GM12878 (cell line): ENCODE results near the gene THSD4.

ENCODE experiments used
- CBX3 ChIP-seq: fragments of 200-600 bp; sonication (generic); IDR thresholded peaks from 2 replicates; pipeline ENCODE4 v1.6.1; 2016; ENCODE audit warnings: low read depth, borderline replicate concordance
- CTCF ChIP-seq, 3 experiments: IDR thresholded peaks in 2 of 3; conservative IDR thresholded peaks in 1 of 3; 2 replicates each; pipeline ENCODE4 v1.5.1; 2011; ENCODE audit warnings: low read depth in 3 of 3, low read length in 3 of 3, mild to moderate bottlenecking in 3 of 3, control low read depth in 2 of 3, moderate library complexity in 2 of 3, inconsistent platforms in 1 of 3, mixed read lengths in 1 of 3; ENCODE audit not compliant: control insufficient read depth in 2 of 3, insufficient read depth in 1 of 3; ENCODE audit errors: extremely low read depth in 1 of 3
- EP300 ChIP-seq, 2 experiments: fragments of 150-350 bp in 1 of 2; IDR thresholded peaks; 2 replicates each; pipeline ENCODE4 v1.6.1; 2011 to 2012; ENCODE audit warnings: low read depth in 2 of 2, low read length in 2 of 2, borderline replicate concordance in 1 of 2, improper control_type of control experiment in 1 of 2, inconsistent platforms in 1 of 2; ENCODE audit not compliant: control insufficient read depth in 1 of 2
- JUNB ChIP-seq: IDR thresholded peaks from 2 replicates; pipeline ENCODE4 v1.6.1; 2016; ENCODE audit warnings: antibody characterized with exemption, mild to moderate bottlenecking
- KDM1A ChIP-seq: fragments of 200-600 bp; sonication (generic); IDR thresholded peaks from 2 replicates; pipeline ENCODE4 v1.6.1; 2016; ENCODE audit warnings: borderline replicate concordance
- MAX ChIP-seq: IDR thresholded peaks from 2 replicates; pipeline ENCODE4 v1.6.1; 2012; ENCODE audit warnings: low read depth, low read length, improper control_type of control experiment
- MTA2 ChIP-seq: fragments of 450-650 bp; IDR thresholded peaks from 2 replicates; pipeline ENCODE4 v1.6.1; 2016; ENCODE audit warnings: low read depth, mild to moderate bottlenecking, moderate library complexity
- POLR2A ChIP-seq: IDR thresholded peaks from 2 replicates; pipeline ENCODE4 v1.6.1; 2011; ENCODE audit warnings: low read depth, mild to moderate bottlenecking, low read length
- RFX5 ChIP-seq: IDR thresholded peaks from 2 replicates; pipeline ENCODE4 v1.6.1; 2011; ENCODE audit warnings: low read depth, low read length, improper control_type of control experiment
- TAF1 ChIP-seq: IDR thresholded peaks from 2 replicates; pipeline ENCODE4 v1.6.1; 2011; ENCODE audit warnings: mild to moderate bottlenecking, low read depth, low read length, borderline replicate concordance
- TCF7 ChIP-seq: IDR thresholded peaks from 2 replicates; pipeline ENCODE4 v1.6.1; 2014; ENCODE audit warnings: antibody characterized with exemption, borderline replicate concordance
- TF ChIP-seq, protein P1 (sequence below): IDR thresholded peaks from 2 replicates; pipeline ENCODE4 v1.6.1; 2012; ENCODE audit warnings: mild to moderate bottlenecking, low read depth, low read length
- TF ChIP-seq, protein P2 (sequence below): IDR thresholded peaks from 2 replicates; pipeline ENCODE4 v1.6.1; 2011; ENCODE audit warnings: borderline replicate concordance, low read depth, mild to moderate bottlenecking, moderate library complexity, mixed read lengths, low read length; ENCODE audit not compliant: insufficient read depth; ENCODE audit errors: extremely low read length

- TF ChIP-seq KDM1A (no peak), CTCF (IDR thresholded peaks at IDR 0.05 in 2 of 3, conservative IDR thresholded peaks at IDR 0.05 in 1 of 3; ENCODE audit: control insufficient read depth in 2 of 3, extremely low read depth in 1 of 3, insufficient read depth in 1 of 3, low read depth in 3 of 3, low read length in 3 of 3) (no peak), TAF1 (no peak), POLR2A (no peak), MTA2 (no peak), MAX (no peak), JUNB (no peak), RFX5 (no peak), TCF7 (no peak), CBX3 (no peak), EP300 (IDR thresholded peaks at IDR 0.05; ENCODE audit: borderline replicate concordance in 1 of 2, control insufficient read depth in 1 of 2, low read depth in 2 of 2, low read length in 2 of 2) (no peak)
- TF ChIP-seq, protein P1, sequence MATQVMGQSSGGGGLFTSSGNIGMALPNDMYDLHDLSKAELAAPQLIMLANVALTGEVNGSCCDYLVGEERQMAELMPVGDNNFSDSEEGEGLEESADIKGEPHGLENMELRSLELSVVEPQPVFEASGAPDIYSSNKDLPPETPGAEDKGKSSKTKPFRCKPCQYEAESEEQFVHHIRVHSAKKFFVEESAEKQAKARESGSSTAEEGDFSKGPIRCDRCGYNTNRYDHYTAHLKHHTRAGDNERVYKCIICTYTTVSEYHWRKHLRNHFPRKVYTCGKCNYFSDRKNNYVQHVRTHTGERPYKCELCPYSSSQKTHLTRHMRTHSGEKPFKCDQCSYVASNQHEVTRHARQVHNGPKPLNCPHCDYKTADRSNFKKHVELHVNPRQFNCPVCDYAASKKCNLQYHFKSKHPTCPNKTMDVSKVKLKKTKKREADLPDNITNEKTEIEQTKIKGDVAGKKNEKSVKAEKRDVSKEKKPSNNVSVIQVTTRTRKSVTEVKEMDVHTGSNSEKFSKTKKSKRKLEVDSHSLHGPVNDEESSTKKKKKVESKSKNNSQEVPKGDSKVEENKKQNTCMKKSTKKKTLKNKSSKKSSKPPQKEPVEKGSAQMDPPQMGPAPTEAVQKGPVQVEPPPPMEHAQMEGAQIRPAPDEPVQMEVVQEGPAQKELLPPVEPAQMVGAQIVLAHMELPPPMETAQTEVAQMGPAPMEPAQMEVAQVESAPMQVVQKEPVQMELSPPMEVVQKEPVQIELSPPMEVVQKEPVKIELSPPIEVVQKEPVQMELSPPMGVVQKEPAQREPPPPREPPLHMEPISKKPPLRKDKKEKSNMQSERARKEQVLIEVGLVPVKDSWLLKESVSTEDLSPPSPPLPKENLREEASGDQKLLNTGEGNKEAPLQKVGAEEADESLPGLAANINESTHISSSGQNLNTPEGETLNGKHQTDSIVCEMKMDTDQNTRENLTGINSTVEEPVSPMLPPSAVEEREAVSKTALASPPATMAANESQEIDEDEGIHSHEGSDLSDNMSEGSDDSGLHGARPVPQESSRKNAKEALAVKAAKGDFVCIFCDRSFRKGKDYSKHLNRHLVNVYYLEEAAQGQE: no peak
- TF ChIP-seq, protein P2, sequence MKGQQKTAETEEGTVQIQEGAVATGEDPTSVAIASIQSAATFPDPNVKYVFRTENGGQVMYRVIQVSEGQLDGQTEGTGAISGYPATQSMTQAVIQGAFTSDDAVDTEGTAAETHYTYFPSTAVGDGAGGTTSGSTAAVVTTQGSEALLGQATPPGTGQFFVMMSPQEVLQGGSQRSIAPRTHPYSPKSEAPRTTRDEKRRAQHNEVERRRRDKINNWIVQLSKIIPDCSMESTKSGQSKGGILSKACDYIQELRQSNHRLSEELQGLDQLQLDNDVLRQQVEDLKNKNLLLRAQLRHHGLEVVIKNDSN: no peak
Measured at GRCh38 chr15:71245588-71245987, 130.3 kb downstream of the THSD4 start.
